ENCODE data around the gene NLRP6.
"Not testable (repeated sequence)": the region's sequence is repeated elsewhere in the genome, so short reads cannot be mapped to it uniquely, and the experiment has no call there.

The NLRP6 gene

GRCh38 chr11:315051-315481 lies 36.9 kb downstream of the NLRP6 start:
- in situ Hi-C loops (cut with HindIII; ENCODE audit: low sequenced_read_pairs): no loop called here
- TF ChIP-seq, protein P1, sequence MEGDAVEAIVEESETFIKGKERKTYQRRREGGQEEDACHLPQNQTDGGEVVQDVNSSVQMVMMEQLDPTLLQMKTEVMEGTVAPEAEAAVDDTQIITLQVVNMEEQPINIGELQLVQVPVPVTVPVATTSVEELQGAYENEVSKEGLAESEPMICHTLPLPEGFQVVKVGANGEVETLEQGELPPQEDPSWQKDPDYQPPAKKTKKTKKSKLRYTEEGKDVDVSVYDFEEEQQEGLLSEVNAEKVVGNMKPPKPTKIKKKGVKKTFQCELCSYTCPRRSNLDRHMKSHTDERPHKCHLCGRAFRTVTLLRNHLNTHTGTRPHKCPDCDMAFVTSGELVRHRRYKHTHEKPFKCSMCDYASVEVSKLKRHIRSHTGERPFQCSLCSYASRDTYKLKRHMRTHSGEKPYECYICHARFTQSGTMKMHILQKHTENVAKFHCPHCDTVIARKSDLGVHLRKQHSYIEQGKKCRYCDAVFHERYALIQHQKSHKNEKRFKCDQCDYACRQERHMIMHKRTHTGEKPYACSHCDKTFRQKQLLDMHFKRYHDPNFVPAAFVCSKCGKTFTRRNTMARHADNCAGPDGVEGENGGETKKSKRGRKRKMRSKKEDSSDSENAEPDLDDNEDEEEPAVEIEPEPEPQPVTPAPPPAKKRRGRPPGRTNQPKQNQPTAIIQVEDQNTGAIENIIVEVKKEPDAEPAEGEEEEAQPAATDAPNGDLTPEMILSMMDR (IDR thresholded peaks at IDR 0.05; ENCODE audit: low read depth, low read length, missing control alignments): no peak
- no peak for DNase-seq (ENCODE audit: low read depth)
- peak overlapping the region; percentile 61 for H3K4me3 ChIP-seq (ENCODE audit: low read depth, low read length)

DNA sequence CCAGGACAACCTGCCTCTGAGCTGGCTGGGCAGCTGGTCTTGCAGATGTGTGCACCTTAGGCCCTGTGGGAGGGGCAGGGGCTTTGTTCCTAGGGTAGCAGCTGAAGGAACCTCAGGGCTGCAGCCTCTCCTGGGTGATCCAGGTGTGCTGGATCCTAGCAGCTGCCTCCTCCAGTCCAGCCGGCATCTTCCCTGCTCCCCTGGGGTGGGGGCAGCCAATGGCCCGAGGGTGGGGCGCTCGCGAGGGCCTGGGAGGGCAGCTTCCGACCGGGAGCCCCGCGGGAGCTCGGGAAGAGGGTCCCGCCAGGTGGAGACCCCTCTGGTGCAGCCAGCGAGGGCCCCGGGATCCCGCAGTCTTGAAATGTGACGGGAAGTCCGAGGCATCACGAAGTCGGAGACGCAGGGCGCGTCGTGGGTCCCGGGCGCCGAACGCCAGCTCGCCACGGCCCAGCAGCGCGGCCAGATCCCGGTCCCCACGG lies 37.3 kb downstream of the NLRP6 start:
- H3K4me3 ChIP-seq (ENCODE audit: low read depth, low read length): peak overlapping the region; percentile 61
- TF ChIP-seq, protein P1 (IDR thresholded peaks at IDR 0.05; ENCODE audit: low read depth, low read length, missing control alignments): no peak

GRCh38 chr11:316031-316701 lies 38.0 kb downstream of the NLRP6 start:
- no peak for DNase-seq (ENCODE audit: low read depth)
- in situ Hi-C loops (cut with HindIII; ENCODE audit: low sequenced_read_pairs): no loop called here
- TF ChIP-seq, protein P1 (IDR thresholded peaks at IDR 0.05; ENCODE audit: low read depth, low read length, missing control alignments): no peak
- H3K4me3 ChIP-seq (ENCODE audit: low read depth, low read length): peak overlapping the region; percentile 61

More for the DNA sequence above, 37.3 kb downstream of the NLRP6 start:
- in situ Hi-C loops (cut with HindIII; ENCODE audit: low sequenced_read_pairs): no loop called here
- no peak for DNase-seq (ENCODE audit: low read depth)

DNA sequence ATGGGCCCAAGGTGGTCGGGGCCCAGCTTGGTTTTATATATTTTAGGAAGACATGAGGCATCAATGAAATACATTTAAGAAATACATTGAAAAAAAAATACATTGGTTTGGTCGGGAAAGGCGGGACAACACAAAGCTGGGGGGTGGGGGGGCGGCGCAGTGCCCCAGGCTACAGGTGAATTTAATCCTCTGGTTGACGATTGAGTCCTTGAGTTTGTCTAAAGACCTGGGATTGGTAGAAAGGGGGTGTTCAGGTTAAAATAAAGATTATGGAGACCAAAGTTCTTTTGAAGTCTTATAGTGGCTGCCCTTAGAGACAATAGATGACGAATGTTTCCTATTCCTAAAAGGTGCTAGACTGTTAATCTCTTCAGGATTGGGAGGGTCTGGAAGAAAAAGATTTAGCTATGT lies 38.7 kb downstream of the NLRP6 start:
- TF ChIP-seq, protein P1 (IDR thresholded peaks at IDR 0.05; ENCODE audit: low read depth, low read length, missing control alignments): no peak
- in situ Hi-C loops (cut with HindIII; ENCODE audit: low sequenced_read_pairs): no loop called here
- no peak for DNase-seq (ENCODE audit: low read depth)
- H3K4me3 ChIP-seq (ENCODE audit: low read depth, low read length): peak overlapping the region; percentile 61

DNA sequence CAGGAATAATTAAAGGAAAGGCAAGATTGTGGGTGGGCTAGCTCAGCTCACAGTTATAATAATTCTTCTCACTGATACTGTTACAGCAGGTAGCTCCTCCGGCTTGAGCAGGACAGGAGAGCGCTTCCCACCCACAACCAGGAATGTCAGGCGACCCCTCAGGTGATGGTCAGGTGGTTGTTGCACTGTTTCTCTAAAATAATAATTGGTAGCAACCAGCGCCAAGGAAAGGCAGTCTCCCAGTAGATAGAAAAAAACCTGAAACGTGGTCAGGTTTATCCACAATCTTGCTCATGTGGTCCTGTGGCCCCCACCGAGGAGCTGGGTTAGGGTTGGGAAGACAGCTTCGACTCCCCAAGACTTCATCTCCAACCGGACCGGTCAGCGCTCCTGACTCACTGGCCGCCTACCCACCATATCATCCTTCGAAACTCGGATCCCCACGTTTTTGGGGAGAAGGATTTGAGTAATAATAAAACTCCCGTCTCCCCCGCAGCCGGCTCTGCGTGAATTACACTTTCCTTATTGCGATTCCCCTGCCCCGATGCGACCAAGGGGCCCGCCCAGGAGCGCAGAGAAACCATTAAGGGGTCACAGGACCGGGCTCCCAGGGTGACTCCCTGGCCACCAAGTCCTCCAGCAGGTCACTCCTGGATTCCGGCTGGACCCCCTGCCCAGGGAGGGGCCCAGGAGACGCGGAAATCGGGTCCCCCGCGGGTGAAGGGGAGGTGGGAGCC lies 39.6 kb downstream of the NLRP6 start:
- in situ Hi-C loops (cut with HindIII; ENCODE audit: low sequenced_read_pairs); DNase-seq (ENCODE audit: low read depth); H3K4me3 ChIP-seq (ENCODE audit: low read depth, low read length): not testable (repeated sequence)

- H3K4me3 ChIP-seq (ENCODE audit: low read depth, low read length): peak overlapping the region; percentile 72
- DNase-seq (ENCODE audit: low read depth); in situ Hi-C loops (cut with HindIII; ENCODE audit: low sequenced_read_pairs): not testable (repeated sequence)
Observed at GRCh38 chr11:318405-319120, 40.4 kb downstream of the NLRP6 start.

DNA sequence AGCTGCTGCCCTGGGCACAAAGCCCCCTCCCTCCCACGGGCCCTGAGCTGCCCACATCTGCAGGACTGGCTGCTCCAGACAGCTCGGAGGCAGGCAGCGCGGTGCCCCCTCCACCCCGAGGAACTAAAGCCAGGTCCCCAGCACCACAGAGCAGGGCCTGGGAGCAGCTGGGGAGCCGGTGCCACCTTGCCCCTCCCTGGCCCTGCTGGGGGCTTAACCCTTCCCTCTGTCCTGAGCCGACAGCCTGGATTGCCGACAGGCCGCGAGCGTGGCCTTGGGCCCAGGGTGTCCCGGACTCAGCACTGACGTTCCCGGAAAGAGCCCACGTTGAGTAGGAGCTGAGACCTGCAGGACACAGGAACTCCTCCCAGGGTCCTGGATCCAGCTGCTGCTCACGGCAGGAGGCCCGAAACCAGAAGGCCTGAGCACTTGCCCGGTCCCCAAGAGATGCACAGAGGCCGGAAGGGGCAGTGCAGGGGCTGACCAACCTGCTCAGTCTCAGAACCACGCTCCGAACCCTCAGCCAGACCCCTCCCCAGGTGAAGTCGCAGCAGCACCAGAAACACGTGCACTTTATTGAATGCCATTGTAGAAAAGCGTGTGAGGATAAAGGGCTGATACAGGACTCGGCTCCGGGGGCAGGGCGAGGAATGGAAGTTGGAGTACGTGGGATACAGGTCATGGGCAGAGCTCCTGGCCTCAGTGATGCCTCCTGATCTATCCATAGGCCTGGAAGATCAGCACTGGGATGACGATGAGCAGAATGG lies 41.1 kb downstream of the NLRP6 start:
- DNase-seq (ENCODE audit: low read depth); in situ Hi-C loops (cut with HindIII; ENCODE audit: low sequenced_read_pairs): not testable (repeated sequence)
- H3K4me3 ChIP-seq (ENCODE audit: low read depth, low read length): peak overlapping the region; percentile 72

DNA sequence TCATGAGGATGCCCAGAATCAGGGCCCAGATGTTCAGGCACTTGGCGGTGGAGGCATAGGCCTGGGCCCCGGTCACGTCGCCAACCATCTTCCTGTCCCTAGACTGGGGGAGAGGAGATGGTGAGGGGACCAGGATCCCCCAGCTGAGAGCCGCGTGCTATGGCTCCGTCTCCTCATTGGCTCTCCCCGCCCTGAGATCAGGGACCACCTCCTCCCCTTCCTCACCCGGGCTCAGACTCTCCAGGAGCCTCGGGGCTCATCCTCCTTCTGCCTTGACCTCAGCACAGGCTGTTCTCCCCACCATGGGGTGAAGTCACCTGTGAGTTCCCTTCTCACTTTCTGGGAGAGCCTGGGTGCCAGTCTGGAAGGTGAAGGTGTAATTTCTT lies 41.7 kb downstream of the NLRP6 start:
- peak overlapping the region; percentile 72 for H3K4me3 ChIP-seq (ENCODE audit: low read depth, low read length)
- in situ Hi-C loops (cut with HindIII; ENCODE audit: low sequenced_read_pairs); DNase-seq (ENCODE audit: low read depth): not testable (repeated sequence)

Measured in astrocyte of the cerebellum (primary cell).